ENCODE measurements around the gene ACSL4. TPM values are rescaled to one million over a fixed set of nuclear protein-coding genes. Genes with fewer than 3 reads are reported as not detected.
"Not testable (repeated sequence)": the region's sequence is repeated elsewhere in the genome, so short reads cannot be mapped to it uniquely, and the experiment has no call there.

ACSL4 gene
- total RNA-seq, 1 donor, result 171 TPM

- DNase-seq (ENCODE audit: low read depth), result peak; percentile 35
- H3K4me3 ChIP-seq (ENCODE audit: low read depth, low read length), result peak overlapping the region; percentile 69
- no peak for TF ChIP-seq CTCF (IDR thresholded peaks at IDR 0.05; ENCODE audit: insufficient read depth, low read depth, low read length)
Observed at GRCh38 chrX:109733613-109734083, 591 bp upstream of the ACSL4 start.

GRCh38 chrX:109732017-109732801 lies 848 bp downstream of the ACSL4 start:
- DNase-seq (ENCODE audit: low read depth), result peak; percentile 40
- peak overlapping the region; percentile 90 for H3K4me3 ChIP-seq (ENCODE audit: low read depth, low read length)
- TF ChIP-seq CTCF (IDR thresholded peaks at IDR 0.05; ENCODE audit: insufficient read depth, low read depth, low read length), result no peak

GRCh38 chrX:109728173-109728535 lies 4.9 kb downstream of the ACSL4 start:
- peak overlapping the region; percentile 29 for H3K4me3 ChIP-seq (ENCODE audit: low read depth, low read length)
- DNase-seq (ENCODE audit: low read depth), result no peak
- TF ChIP-seq CTCF (IDR thresholded peaks at IDR 0.05; ENCODE audit: insufficient read depth, low read depth, low read length), result no peak

- DNase-seq (ENCODE audit: low read depth); H3K4me3 ChIP-seq (ENCODE audit: low read depth, low read length): not testable (repeated sequence)
Observed at GRCh38 chrX:109724971-109725370, 8.1 kb downstream of the ACSL4 start.

- TF ChIP-seq CTCF (IDR thresholded peaks at IDR 0.05; ENCODE audit: insufficient read depth, low read depth, low read length), result no peak
- no peak overlapping the region for H3K4me3 ChIP-seq (ENCODE audit: low read depth, low read length)
- no peak for DNase-seq (ENCODE audit: low read depth)
Observed at GRCh38 chrX:109720947-109721346, 12.1 kb downstream of the ACSL4 start.

GRCh38 chrX:109719264-109719663 lies 13.8 kb downstream of the ACSL4 start:
- TF ChIP-seq CTCF (IDR thresholded peaks at IDR 0.05; ENCODE audit: insufficient read depth, low read depth, low read length), result no peak
- no peak for DNase-seq (ENCODE audit: low read depth)
- H3K4me3 ChIP-seq (ENCODE audit: low read depth, low read length), result no peak overlapping the region

GRCh38 chrX:109716431-109717028 lies 16.5 kb downstream of the ACSL4 start:
- no peak for DNase-seq (ENCODE audit: low read depth)

More at GRCh38 chrX:109716431-109717028, 16.5 kb downstream of the ACSL4 start:
- no peak overlapping the region for H3K4me3 ChIP-seq (ENCODE audit: low read depth, low read length)
- TF ChIP-seq CTCF (IDR thresholded peaks at IDR 0.05; ENCODE audit: insufficient read depth, low read depth, low read length), result no peak
